Transverse colon (tissue), 4 donors: ENCODE measurements around the gene MAJIN.

ENCODE experiments used
- CTCF ChIP-seq, 5 experiments: fragments of 200-600 bp in 3 of 5; fragments of 450-650 bp in 2 of 5; sonication (generic) in 3 of 5; IDR thresholded peaks; 1 replicate in 2 of 5; 2 replicates in 3 of 5; pipeline ENCODE4 v1.5.1; 2016 to 2017; ENCODE audit warnings: antibody characterized with exemption in 5 of 5, inconsistent platforms in 3 of 5, mild to moderate bottlenecking in 2 of 5, moderate library complexity in 1 of 5
- EP300 ChIP-seq: sonication (generic); formaldehyde crosslinking; IDR thresholded peaks from one replicate; pipeline ENCODE4 v1.6.1; 2017; ENCODE audit warnings: antibody characterized with exemption, low read depth
- POLR2A ChIP-seq: fragments of 450-650 bp; IDR thresholded peaks from one replicate; pipeline ENCODE4 v1.6.1; 2016; ENCODE audit warnings: antibody characterized with exemption, mild to moderate bottlenecking, moderate library complexity
- POLR2AphosphoS5 ChIP-seq, 3 donors: sonication (generic); formaldehyde crosslinking; IDR thresholded peaks; one replicate each; pipeline ENCODE4 v1.6.1; 2016; ENCODE audit warnings: antibody characterized with exemption in 3 of 3

GRCh38 chr11:64934682-64935358, 37.1 kb downstream of the MAJIN start:
- TF ChIP-seq CTCF (IDR thresholded peaks at IDR 0.05) (no peak), EP300 (no peak), POLR2AphosphoS5 (IDR thresholded peaks at IDR 0.05) (no peak), POLR2A (no peak)
